Fibroblast of villous mesenchyme (primary cell): ENCODE data around the gene SCRN2. TPM values are rescaled to one million over a fixed set of nuclear protein-coding genes. Genes with fewer than 3 reads are reported as not detected.
A peak's percentile ranks its signal among the peaks of the same experiment; 100 is the strongest.

Source experiments
- DNase-seq: peaks from one replicate; pipeline ENCODE4 v3.0.0-alpha.2; 2010; ENCODE audit warnings: low read depth
- H3K4me3 ChIP-seq: 2 replicates; pipeline ENCODE4 v1.5.1; 2011; ENCODE audit warnings: low read depth, mild to moderate bottlenecking, low read length
- CTCF ChIP-seq: IDR thresholded peaks from 2 replicates; pipeline ENCODE4 v1.5.1; 2012; ENCODE audit warnings: low read depth, mild to moderate bottlenecking, low read length; ENCODE audit not compliant: insufficient read depth
- total RNA-seq: library from RNA; depleted of rRNA; stranded (reverse); fragments of >200 nt; gene quantifications from 2 replicates; pipeline ENCODE4 v1.2.3, GENCODE V29; 2012

The SCRN2 gene
- total RNA-seq, 1 donor: 25.0 TPM

DNA sequence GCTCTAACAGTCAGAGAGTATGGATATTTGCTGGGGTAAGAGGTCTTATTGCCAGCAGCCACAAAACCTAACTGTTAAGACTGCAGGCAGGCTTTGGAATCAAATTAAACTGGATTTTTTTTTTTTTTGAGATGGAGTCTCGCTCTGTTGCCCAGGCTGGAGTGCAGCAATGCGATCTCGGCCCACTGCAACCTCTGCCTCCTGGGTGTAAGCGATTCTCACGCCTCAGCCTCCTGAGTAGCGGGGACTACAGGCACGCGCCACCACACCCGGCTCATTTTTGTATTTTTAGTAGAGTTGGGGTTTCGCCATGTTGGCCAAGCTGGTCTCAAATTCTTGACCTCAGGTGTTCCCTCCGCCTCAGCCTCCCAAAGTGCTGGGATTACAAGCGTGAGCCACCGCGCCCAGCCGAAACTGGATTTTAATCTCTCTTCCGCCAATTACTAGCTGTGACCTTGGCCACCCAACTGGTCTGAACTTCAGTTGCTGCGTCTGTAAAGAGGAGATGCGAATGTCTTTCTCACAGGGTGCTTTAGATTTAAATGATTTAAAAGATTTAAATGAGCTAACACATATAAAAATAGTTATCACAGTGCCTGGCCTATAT, 10.6 kb downstream of the SCRN2 start:
- H3K4me3 ChIP-seq: peak overlapping the region; percentile 90
- no peak for DNase-seq
- TF ChIP-seq CTCF: no peak

DNA sequence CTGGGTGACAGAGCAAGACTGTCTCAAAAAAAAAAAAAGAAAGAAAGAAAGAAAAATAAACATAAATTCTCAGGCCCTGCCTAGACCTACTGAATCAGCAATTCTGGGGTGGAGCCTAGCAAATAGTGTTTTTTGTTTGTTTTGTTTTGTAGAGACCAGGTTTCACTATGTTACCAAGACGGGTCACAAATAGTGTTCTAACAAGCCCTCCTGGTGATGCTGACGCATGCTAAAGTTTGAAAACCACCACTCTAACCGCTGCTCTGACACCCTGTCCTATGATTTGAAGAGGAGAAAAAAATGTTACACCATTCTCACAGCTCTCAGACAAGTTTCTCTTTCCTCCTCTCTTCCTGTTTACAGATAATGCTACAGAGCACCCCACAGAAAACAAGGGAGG, 11.2 kb downstream of the SCRN2 start:
- TF ChIP-seq CTCF: no peak
- H3K4me3 ChIP-seq: no peak overlapping the region
- no peak for DNase-seq

GRCh38 chr17:47823519-47823918, 17.6 kb downstream of the SCRN2 start:
- no peak overlapping the region for H3K4me3 ChIP-seq
- TF ChIP-seq CTCF: no peak
- DNase-seq: no peak

DNA sequence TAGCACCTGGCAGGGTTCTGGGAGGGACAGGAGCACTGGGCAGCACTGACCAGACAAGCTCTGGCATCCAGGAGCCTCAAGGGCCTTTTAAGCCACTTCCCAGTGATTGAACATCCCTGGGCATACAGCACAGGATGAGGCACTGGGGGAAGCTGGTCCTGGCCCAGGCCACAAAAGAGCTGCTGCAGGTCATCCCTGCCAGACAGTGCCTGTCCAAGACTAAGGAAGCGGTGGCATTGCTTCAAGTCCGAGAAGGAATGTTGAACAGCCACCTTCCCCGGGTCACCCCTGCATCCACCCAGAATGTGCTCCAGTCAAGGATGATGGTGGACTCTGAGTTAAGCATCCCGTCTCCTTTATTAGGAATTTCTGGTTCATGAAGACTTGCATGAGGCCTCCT, 18.3 kb downstream of the SCRN2 start:
- H3K4me3 ChIP-seq: no peak overlapping the region
- DNase-seq: no peak
- no peak for TF ChIP-seq CTCF

DNA sequence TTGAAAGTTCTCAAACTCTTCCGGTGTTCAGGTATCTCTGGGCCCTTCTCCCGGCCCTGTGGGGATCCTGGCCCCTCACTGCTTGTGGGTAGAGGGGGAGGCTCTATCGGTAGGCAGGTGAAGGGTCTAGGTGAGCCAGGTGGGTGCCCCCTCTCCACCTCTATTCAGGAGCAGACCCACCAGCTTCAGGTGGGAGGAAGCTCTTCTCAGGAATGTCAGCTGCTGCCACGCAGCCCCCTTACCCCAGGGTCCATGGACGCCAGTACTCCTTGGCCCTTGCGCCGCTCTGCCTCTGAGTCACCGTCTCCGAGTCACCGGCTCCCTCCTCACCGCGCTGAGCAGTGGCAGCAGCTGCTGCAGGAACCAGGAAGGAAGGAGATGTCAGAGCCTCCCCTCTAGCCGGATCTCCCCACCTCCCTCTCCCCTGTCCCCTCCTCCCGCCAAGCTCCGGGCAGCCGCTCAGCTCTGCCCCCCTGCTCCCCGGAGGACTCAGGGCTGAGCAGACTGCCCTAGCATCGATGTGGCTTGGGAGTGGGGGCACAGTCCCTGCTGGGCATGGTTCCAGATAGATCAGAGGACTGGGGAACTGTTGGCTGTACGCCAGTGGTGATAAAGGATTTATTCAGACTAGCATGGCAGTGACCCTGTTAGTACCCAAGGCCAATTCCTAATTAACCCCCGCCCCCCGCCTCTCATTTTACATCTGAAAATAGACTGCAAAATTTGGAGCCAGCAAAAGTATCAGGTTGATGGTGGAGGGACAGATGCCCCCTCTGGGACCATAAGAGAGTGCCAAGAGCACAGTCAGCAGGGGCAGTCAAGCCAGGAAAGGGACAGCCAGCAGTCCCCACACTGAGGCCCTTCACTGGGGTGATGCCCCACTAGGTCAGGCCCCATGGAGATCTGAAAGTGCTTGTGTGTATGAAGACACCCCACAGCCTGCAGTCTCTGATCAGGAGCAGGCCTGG, 19.4 kb downstream of the SCRN2 start, which contains the start of gene OSBPL7:
Gene OSBPL7, minus strand, starts transcription at position 371 of the 968 bp plus-strand sequence. CDS start 1,516 bp downstream, outside the sequence.
- TF ChIP-seq CTCF: peak; percentile 8
- peak within 1 kb of the TSS; percentile 72 for H3K4me3 ChIP-seq
- DNase-seq: peak; percentile 83

DNA sequence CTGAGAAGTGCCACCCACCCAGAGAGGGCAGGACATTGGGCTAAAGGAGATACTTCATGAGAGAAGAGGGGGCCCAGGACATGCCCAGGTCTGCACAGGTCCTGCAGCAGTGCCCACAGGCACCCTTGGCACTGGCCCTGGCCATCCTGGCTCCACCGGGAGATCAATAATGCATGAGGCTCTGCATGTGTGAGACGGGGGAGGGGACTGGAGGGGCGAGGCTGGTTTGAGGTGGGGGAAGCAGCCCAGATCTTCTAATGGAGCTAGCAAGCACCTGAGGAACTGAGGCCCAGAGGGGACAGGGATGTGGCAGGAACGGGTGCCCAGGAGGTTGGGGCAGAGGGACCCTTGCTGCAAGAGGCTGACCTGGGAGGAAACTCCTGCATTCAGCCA, 20.0 kb downstream of the SCRN2 start:
- no peak for TF ChIP-seq CTCF
- H3K4me3 ChIP-seq: peak overlapping the region; percentile 72
- DNase-seq: no peak
